Activated CD8-positive, alpha-beta memory T cell treated with anti-CD3 and anti-CD28 coated beads, Interleukin-2, amount 50 U/mL, for 24 hours (primary cell): ENCODE results near the gene HOXC9.

Experiments
- DNase-seq: peaks from one replicate; pipeline ENCODE4 v3.0.0-alpha.2; 2020; ENCODE audit errors: extremely low read depth

The HOXC9 gene

GRCh38 chr12:54028314-54029201, 28.6 kb downstream of the HOXC9 start, which contains the start of gene HOXC6:
Gene HOXC6 (plus strand): TSS chr12:54028440. CDS start chr12:54028522, 82 bp downstream.
- no peak for DNase-seq

- DNase-seq, result no peak
Observed at GRCh38 chr12:54029529-54030441, 29.8 kb downstream of the HOXC9 start.

- DNase-seq, result no peak
Observed at GRCh38 chr12:54030442-54030801, 30.5 kb downstream of the HOXC9 start.

- DNase-seq, result no peak
Observed at GRCh38 chr12:54030889-54031471, 31.0 kb downstream of the HOXC9 start.

- no peak for DNase-seq
Observed at GRCh38 chr12:54031480-54031879, 31.5 kb downstream of the HOXC9 start.

GRCh38 chr12:54032086-54032619, 32.2 kb downstream of the HOXC9 start:
- DNase-seq, result no peak

GRCh38 chr12:54032627-54033100, 32.7 kb downstream of the HOXC9 start, which contains the start of gene HOXC5:
Gene HOXC5 (plus strand): TSS chr12:54033050. CDS start chr12:54033123, 73 bp downstream.
- DNase-seq, result no peak

- DNase-seq, result no peak
Observed at GRCh38 chr12:54033106-54033979, 33.4 kb downstream of the HOXC9 start.

GRCh38 chr12:54033980-54034784, 34.2 kb downstream of the HOXC9 start:
- DNase-seq, result no peak

GRCh38 chr12:54034785-54035310, 34.9 kb downstream of the HOXC9 start:
- no peak for DNase-seq

- no peak for DNase-seq
Observed at GRCh38 chr12:54035568-54036264, 35.8 kb downstream of the HOXC9 start.

GRCh38 chr12:54036620-54037359, 36.8 kb downstream of the HOXC9 start:
- no peak for DNase-seq

- DNase-seq, result no peak
Observed at GRCh38 chr12:54037360-54038283, 37.7 kb downstream of the HOXC9 start.

- no peak for DNase-seq
Observed at GRCh38 chr12:54038284-54038870, 38.4 kb downstream of the HOXC9 start.

GRCh38 chr12:54038871-54039414, 39.0 kb downstream of the HOXC9 start:
- no peak for DNase-seq

GRCh38 chr12:54039417-54040147, 39.6 kb downstream of the HOXC9 start:
- no peak for DNase-seq
